Fibroblast of villous mesenchyme (primary cell): ENCODE measurements around the gene SERPINB7. TPM values are rescaled to one million over a fixed set of nuclear protein-coding genes. Genes with fewer than 3 reads are reported as not detected.
A peak's percentile ranks its signal among the peaks of the same experiment; 100 is the strongest.

Source experiments
- DNase-seq: peaks from one replicate; pipeline ENCODE4 v3.0.0-alpha.2; 2010; ENCODE audit warnings: low read depth
- H3K4me3 ChIP-seq: 2 replicates; pipeline ENCODE4 v1.5.1; 2011; ENCODE audit warnings: low read depth, mild to moderate bottlenecking, low read length
- CTCF ChIP-seq: IDR thresholded peaks from 2 replicates; pipeline ENCODE4 v1.5.1; 2012; ENCODE audit warnings: low read depth, mild to moderate bottlenecking, low read length; ENCODE audit not compliant: insufficient read depth
- total RNA-seq: library from RNA; depleted of rRNA; stranded (reverse); fragments of >200 nt; gene quantifications from 2 replicates; pipeline ENCODE4 v1.2.3, GENCODE V29; 2012

The SERPINB7 gene
- total RNA-seq, 1 donor, result 13.0 TPM

GRCh38 chr18:63837590-63837989 lies 62.4 kb downstream of the SERPINB7 start:
- no peak for TF ChIP-seq CTCF
- DNase-seq, result no peak
- no peak overlapping the region for H3K4me3 ChIP-seq

GRCh38 chr18:63843008-63843407 lies 67.8 kb downstream of the SERPINB7 start:
- no peak overlapping the region for H3K4me3 ChIP-seq
- TF ChIP-seq CTCF, result no peak
- DNase-seq, result no peak

- H3K4me3 ChIP-seq, result no peak overlapping the region
- peak; percentile 44 for TF ChIP-seq CTCF
- DNase-seq, result peak; percentile 57
These were observed 69.0 kb downstream of the SERPINB7 start for GRCh38 chr18:63844254-63844653.

GRCh38 chr18:63848159-63848558 lies 72.9 kb downstream of the SERPINB7 start:
- DNase-seq, result peak; percentile 65
- TF ChIP-seq CTCF, result peak; percentile 67

GRCh38 chr18:63850020-63850419 lies 74.8 kb downstream of the SERPINB7 start:
- peak; percentile 63 for DNase-seq

More at GRCh38 chr18:63848159-63848558, 72.9 kb downstream of the SERPINB7 start:
- no peak overlapping the region for H3K4me3 ChIP-seq

GRCh38 chr18:63850636-63851035 lies 75.4 kb downstream of the SERPINB7 start:
- TF ChIP-seq CTCF, result no peak
- H3K4me3 ChIP-seq, result no peak overlapping the region
- no peak for DNase-seq

More at GRCh38 chr18:63850020-63850419, 74.8 kb downstream of the SERPINB7 start:
- TF ChIP-seq CTCF, result peak; percentile 57
- H3K4me3 ChIP-seq, result no peak overlapping the region

Other genes with a start within 250 kb of the SERPINB7 start
- not detected in 2 replicates for gene SERPINB12, start 233.0 kb upstream of the SERPINB7 start, total RNA-seq
- gene SERPINB13, start 188.1 kb upstream of the SERPINB7 start, total RNA-seq, result not detected in 2 replicates
- not detected in 2 replicates for gene SERPINB4, start 131.2 kb upstream of the SERPINB7 start, total RNA-seq
- gene SERPINB3, start 113.5 kb upstream of the SERPINB7 start, total RNA-seq, result not detected in 2 replicates
- not detected in 2 replicates for gene SERPINB11, start 72.5 kb upstream of the SERPINB7 start, total RNA-seq
- 18.0 and 22.9 TPM in 2 replicates for gene SERPINB2, start 112.3 kb downstream of the SERPINB7 start, total RNA-seq
- gene SERPINB10, start 132.5 kb downstream of the SERPINB7 start, total RNA-seq, result not detected in 2 replicates
- 1.3 TPM in 2 replicates for gene HMSD, start 173.9 kb downstream of the SERPINB7 start, total RNA-seq
- 23.5 and 32.0 TPM in 2 replicates for gene SERPINB8, start 194.7 kb downstream of the SERPINB7 start, total RNA-seq